H54 (cell line): ENCODE data around the gene HIVEP3.

Source experiments
- DNase-seq: peaks from one replicate; pipeline ENCODE4 v3.0.0; 2011; ENCODE audit warnings: low spot score, mixed read lengths; ENCODE audit not compliant: insufficient read length
- FAIRE-seq: peaks from 3 replicates; lab custom pipeline; 2011; peaks lifted over from hg19 to GRCh38; lab: Jason Lieb, UNC
- POLR2A ChIP-seq: IDR thresholded peaks from 2 replicates; pipeline ENCODE4 v1.6.1; 2011; ENCODE audit warnings: low read depth, mild to moderate bottlenecking, low read length

HIVEP3 gene

GRCh38 chr1:41641941-41642527, 276.7 kb downstream of the HIVEP3 start:
- DNase-seq (no peak), FAIRE-seq (no peak)
- no peak for TF ChIP-seq POLR2A

DNA sequence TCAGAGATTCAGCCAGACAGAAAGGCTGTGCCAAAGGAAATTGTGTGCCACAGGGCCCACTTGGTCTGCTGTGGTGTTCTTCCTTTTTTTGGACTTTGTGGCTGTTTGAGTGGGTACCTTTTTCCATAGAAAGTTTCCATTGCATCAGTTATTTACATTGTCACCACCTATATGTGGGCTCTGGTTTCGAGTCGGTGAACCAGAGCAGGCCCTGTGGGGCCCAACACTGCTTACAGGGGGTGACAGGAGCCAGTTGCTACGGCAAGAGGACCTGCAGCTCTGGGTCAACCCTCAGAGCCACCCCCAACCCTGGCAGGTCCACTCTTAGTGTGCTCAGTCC, 277.3 kb downstream of the HIVEP3 start:
- FAIRE-seq = no peak
- no peak for DNase-seq
- TF ChIP-seq POLR2A = no peak

DNA sequence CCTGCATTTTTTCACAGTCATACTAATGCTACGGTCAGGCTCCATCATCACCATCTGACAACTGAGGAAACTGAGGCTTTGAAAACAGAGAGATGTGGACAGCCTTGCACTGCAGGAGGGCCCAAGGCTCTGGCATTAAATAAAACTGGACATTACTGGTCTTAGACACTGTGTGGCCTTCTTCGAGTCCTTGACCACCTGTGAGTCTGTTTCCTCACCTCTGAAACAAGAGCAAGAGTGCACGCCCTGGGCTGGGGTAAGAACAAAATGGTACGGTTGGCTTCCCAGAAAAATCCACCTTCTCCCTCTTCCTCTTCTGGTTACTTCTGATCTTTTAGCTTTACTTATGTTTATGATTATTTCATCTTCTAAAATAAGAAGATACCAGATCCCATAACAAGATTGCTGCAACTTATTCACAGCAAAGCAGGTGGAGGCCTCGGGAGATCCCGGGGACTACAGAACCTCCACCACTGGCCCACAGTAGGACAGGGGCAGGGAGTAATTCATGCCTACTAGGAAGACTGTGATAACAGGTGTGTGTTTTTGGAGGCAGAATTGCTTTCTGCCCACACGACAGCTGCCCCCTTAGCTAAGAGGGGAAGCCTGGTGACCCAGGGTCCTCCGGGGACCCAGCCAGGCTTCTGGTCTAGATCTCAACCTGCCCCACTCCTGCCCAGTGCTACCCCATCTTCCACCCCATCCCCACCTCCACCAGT, 277.8 kb downstream of the HIVEP3 start:
- TF ChIP-seq POLR2A = no peak
- no peak for FAIRE-seq

DNA sequence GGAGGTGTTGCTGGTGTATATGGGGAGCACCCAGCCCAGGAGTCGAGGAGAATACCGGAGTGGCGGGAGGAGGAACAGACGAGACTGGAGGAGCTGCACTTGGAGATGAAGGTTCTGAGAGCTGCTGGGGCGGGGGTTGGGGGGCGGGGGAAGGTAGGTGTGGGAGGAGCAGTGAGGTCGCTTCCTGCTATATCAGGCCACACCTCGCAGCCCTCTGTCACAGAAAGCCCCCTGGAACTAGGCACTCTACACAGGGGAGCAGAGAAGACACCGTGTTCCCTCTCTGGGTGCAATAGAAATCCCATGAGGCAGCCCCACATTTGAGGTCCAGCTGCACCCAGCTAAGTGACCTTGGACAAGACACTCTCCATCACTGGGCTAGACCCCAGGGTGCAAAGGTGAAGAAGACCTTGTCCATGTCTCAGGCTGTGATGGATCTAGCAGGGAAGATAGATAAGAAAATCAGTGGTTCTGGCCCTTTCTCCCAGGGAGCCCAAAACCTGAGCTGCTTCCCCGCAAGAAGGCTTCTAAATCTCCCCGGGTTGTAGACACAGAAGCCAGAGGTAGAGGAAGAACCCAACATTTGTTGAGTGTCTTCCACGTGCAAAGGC, 278.5 kb downstream of the HIVEP3 start:
- no peak for TF ChIP-seq POLR2A
- DNase-seq (no peak), FAIRE-seq (no peak)

More for the DNA sequence above, 277.8 kb downstream of the HIVEP3 start:
- no peak for DNase-seq

DNA sequence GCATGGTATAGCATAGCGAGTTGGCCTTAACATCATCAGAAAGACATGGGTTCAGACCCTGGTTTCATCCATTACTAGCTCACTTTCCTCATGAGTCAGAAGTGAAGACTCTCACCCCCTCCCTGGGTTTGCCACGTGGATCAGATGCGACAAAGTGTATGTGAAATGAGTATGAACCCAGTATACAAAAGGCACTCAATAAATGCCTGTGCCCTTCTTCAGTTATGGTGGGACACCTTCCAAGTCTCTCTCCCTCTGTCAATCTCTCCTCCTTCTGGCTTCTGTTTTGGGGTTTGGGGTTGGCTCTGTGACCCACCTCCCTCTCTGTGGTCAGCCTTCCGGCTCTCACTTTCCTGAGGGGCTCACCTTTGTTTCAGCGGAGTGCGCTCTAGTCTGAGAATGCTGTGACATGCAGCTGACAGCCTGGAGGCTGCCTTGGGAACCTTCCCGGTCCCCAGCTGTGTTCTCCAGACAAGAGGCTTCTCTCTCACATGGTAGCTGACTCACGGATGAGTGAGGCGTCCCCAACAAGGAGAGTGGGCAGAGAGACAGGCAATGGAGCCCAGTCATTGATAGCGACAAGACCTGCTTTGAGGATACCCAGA, 279.3 kb downstream of the HIVEP3 start:
- peak; percentile 50 for FAIRE-seq
- no peak for TF ChIP-seq POLR2A

GRCh38 chr1:41638086-41639024, 280.4 kb downstream of the HIVEP3 start:
- no peak for DNase-seq
- TF ChIP-seq POLR2A = no peak
- FAIRE-seq = no peak

More for the DNA sequence above, 279.3 kb downstream of the HIVEP3 start:
- DNase-seq = peak; percentile 75

GRCh38 chr1:41637367-41637766, 281.4 kb downstream of the HIVEP3 start:
- no peak for FAIRE-seq

GRCh38 chr1:41633764-41634163, 285.0 kb downstream of the HIVEP3 start:
- FAIRE-seq = no peak
- no peak for TF ChIP-seq POLR2A
- no peak for DNase-seq

More at GRCh38 chr1:41637367-41637766, 281.4 kb downstream of the HIVEP3 start:
- no peak for TF ChIP-seq POLR2A
- no peak for DNase-seq

GRCh38 chr1:41632781-41633575, 285.7 kb downstream of the HIVEP3 start:
- FAIRE-seq (no peak), DNase-seq (no peak)
- no peak for TF ChIP-seq POLR2A

DNA sequence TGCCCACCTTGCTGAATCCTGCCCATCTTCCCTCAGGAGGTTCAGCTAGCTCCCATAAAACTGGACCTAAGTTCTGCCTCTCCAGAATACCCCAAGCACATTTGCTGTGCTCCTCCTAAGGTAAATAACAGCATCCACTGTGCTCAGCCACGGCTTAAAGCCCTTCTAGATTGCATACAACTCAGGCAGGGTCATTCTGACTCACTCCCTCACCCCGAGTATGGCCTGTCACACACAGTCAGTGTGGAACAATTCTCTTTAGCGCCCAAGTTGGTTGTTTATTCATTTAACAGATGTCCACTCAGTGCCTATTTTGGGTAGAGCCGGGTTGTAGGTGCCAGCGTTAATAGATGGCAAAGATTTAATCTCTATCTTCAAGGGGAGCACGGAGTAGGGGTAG, 286.8 kb downstream of the HIVEP3 start:
- TF ChIP-seq POLR2A = no peak
- peak; percentile 61 for FAIRE-seq
- peak; percentile 75 for DNase-seq

DNA sequence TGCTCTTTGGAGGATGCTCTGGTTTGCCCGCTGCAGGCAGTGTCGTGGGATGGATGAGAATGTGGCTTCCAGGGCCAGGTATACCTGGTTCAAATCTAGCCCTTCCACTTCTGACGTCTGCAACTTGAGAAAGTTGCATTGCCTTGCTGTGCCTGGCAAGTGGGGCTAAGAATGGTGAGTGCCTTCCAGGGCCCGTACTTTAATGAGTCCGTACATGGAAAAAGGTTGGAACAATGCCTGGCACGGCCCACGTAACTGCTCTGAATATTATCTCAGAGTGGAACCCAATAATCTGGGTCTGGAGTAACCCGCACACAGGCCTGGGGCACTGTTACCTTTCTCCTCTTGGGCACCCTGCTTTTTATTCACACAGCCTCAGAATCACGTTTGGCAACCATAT, 287.6 kb downstream of the HIVEP3 start:
- DNase-seq (no peak), FAIRE-seq (no peak)
- no peak for TF ChIP-seq POLR2A

DNA sequence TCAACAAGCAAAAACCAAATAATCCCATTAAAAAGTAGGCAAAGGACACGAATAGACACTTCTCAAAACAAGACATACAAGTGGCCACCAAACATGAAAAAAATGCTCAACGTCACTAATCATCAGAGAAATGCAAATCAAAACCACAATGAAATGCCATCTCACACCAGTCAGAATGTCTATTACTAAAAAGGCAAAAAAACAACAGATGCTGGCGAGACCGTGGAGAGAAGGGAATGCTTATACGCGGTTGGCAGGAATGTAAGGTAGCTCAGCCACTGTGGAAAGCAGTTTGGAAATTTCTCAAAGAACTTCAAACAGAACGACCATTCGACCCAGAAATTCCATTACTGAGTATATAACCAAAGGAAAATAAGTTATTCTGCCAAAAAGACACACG, 289.2 kb downstream of the HIVEP3 start:
- DNase-seq = no peak
- FAIRE-seq = no peak

DNA sequence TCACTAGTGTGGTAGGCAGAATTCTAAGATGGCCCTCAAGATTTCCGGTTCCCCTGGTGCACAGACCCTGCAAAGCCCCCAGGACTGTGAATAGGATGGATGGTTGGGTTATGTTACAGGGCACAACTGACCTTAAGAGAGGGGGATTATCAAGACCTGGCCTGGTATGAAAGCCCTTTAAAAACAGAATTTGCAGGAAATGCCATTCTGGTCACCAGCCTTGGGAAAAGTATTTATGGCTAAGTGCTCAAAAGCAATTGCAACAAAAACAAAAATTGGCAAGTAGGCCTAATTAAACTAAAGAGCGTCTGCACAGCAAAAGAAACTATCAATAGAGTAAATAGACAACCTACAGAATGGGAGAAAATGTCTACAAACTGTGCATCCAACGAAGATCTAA, 289.6 kb downstream of the HIVEP3 start:
- FAIRE-seq (no peak), DNase-seq (no peak)
- no peak for TF ChIP-seq POLR2A

More for the DNA sequence above, 289.2 kb downstream of the HIVEP3 start:
- TF ChIP-seq POLR2A = no peak
